Coronary artery (tissue), 2 donors: ENCODE measurements around the gene RPL36AL.

Experiments used
- DNase-seq: peaks from one replicate; pipeline ENCODE4 v3.0.0-alpha.2; 2017; ENCODE audit warnings: low spot score
- H3K27ac ChIP-seq, 2 donors: fragments of 200-600 bp; sonication (generic); one replicate each; pipeline ENCODE4 v1.5.1; 2016 to 2019
- H3K4me3 ChIP-seq: fragments of 200-600 bp; sonication (generic); 2 replicates; pipeline ENCODE4 v1.5.1; 2016; ENCODE audit warnings: mild to moderate bottlenecking, moderate library complexity
- TF ChIP-seq, protein P1 (sequence below): fragments of 200-600 bp; sonication (generic); IDR thresholded peaks from one replicate; pipeline ENCODE4 v1.5.1; 2019; ENCODE audit warnings: antibody characterized with exemption

Gene RPL36AL

DNA sequence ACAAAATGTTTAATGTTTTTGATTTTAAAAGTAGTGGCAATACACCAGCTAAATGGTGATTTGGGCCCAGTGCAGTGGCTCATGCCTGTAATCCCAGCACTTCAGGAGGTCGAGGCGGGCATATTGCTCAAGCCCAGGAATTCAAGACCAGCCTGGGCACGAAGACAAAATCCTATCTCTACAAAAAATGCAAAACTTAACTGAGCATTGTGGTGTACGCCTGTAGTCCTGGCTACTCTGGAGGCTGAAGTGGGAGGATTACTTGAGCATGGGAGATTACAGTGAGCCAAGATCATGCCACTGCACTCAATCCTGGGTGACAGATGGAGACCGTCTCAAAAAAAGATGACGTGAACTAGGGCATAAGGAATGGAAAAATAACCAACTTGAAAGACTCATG, 4.7 kb downstream of the RPL36AL start:
- no peak overlapping the region for H3K4me3 ChIP-seq
- H3K27ac ChIP-seq = no peak overlapping the region
- TF ChIP-seq, protein P1, sequence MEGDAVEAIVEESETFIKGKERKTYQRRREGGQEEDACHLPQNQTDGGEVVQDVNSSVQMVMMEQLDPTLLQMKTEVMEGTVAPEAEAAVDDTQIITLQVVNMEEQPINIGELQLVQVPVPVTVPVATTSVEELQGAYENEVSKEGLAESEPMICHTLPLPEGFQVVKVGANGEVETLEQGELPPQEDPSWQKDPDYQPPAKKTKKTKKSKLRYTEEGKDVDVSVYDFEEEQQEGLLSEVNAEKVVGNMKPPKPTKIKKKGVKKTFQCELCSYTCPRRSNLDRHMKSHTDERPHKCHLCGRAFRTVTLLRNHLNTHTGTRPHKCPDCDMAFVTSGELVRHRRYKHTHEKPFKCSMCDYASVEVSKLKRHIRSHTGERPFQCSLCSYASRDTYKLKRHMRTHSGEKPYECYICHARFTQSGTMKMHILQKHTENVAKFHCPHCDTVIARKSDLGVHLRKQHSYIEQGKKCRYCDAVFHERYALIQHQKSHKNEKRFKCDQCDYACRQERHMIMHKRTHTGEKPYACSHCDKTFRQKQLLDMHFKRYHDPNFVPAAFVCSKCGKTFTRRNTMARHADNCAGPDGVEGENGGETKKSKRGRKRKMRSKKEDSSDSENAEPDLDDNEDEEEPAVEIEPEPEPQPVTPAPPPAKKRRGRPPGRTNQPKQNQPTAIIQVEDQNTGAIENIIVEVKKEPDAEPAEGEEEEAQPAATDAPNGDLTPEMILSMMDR = no peak
- no peak for DNase-seq

DNA sequence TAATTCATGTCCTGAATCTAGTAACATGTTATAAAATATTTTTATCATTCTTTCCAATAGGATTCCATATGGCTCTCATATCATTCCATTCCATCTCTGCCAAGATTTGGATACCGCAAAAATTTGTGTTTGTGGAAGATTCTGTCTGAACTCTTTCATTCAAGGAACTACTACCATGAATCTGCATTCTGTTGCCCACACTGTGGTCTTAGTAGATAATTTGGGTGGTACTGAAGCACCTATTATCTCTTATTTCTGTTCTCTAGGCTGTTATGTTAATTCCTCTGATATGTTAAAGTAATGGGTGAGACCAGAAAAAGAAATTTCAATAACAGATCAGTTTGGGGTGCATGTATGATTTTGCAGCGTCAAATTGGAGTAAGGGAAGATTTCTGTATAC, 6.2 kb downstream of the RPL36AL start:
- H3K27ac ChIP-seq = no peak overlapping the region
- no peak overlapping the region for H3K4me3 ChIP-seq
- DNase-seq = no peak
- TF ChIP-seq, protein P1 = no peak

DNA sequence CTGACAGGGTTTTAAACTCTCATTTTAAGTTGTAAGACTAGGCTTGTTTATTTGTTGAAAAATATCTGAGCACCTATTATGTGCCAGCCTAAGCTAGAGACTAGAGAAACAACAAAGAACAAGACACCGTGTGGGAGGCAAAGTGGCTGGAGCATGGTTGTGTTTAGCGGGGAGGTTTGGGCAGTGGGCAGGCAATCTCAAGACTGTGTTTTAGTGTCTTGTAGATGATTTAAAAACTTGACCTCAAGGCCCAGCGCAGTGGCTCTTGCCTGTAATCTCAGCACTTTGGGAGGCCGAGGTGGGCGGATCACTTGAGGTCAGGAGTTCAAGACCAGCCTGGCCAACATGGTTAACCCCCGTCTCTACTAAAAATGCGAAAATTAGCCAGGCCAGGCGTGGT, 7.8 kb downstream of the RPL36AL start:
- no peak for DNase-seq
- Histone ChIP-seq H3K4me3 (no peak overlapping the region), H3K27ac (no peak overlapping the region)
- TF ChIP-seq, protein P1 = no peak

DNA sequence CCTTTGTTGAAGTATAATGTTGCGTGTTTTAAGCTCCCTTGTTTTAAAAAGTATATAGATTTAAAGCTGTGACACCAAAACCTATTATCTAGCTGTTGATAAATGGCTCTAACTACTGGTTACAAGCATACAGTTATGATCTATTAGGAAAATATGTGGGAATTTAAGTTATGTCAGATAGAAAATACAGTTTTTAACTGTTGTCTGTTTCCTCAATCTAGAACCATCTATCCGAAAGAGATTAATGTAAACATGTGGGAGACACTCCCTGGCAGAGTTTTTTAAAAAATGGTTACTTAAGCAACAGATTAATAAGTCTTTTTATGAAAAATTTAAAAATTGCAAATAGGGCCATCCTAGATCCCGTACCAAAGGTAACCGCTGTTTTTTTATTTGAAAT, 8.2 kb downstream of the RPL36AL start:
- TF ChIP-seq, protein P1 = no peak
- DNase-seq = no peak
- Histone ChIP-seq H3K4me3 (no peak overlapping the region), H3K27ac (no peak overlapping the region)

DNA sequence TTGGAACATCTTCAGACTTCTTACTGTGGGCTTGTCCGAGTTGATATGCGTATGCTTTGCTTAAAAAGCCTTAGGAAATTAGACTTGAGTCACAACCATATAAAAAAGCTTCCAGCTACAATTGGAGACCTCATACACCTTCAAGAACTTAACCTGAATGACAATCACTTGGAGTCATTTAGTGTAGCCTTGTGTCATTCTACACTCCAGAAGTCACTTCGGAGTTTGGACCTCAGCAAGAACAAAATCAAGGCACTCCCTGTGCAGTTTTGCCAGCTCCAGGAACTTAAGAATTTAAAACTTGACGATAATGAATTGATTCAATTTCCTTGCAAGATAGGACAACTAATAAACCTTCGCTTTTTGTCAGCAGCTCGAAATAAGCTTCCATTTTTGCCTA, 12.8 kb downstream of the RPL36AL start:
- no peak overlapping the region for H3K27ac ChIP-seq
- TF ChIP-seq, protein P1 = no peak
- no peak for DNase-seq
- no peak overlapping the region for H3K4me3 ChIP-seq

DNA sequence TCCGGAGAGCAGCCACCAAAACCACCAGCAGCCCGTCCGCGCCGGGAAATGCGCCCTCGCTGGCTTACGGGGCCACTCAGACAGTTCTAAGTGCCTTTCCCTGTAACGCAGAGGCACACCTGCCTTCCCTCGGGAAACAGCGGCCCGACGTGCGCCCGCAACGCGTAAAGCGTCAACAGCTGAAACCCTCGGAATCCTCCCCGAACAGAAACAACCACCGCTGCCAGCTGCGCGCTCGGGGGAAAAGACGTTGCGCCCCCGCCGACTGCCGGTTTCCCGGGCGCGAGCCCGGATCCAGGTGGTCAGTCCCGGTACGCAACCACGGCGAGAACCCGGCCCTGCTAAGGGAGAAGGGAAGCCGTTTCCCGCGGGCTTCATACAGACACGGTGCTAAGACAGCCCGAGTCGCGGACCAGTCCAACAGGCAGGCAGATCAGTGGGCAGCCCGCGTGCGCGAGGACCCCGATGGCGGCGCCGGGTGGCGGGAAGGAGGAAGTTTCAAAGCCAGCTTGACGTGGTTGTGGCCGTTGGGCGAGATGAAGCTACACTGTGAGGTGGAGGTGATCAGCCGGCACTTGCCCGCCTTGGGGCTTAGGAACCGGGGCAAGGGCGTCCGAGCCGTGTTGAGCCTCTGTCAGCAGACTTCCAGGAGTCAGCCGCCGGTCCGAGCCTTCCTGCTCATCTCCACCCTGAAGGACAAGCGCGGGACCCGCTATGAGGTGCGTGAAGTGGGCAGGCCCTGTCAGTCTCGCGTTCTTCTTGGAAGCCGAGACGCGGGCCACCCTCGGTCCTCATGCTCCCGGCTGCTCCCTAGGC, 21.7 kb downstream of the RPL36AL start, which contains the start of gene LRR1:
Gene LRR1, plus strand, starts transcription at position 456 of the 816 bp plus-strand sequence. Its CDS starts 81 bp downstream, at position 537.
- H3K4me3 ChIP-seq = peak within 1 kb of the TSS; percentile 88
- peak; percentile 87 for DNase-seq
- H3K27ac ChIP-seq = peak within 1 kb of the TSS; percentile 88 to 92
- TF ChIP-seq, protein P1 = no peak

DNA sequence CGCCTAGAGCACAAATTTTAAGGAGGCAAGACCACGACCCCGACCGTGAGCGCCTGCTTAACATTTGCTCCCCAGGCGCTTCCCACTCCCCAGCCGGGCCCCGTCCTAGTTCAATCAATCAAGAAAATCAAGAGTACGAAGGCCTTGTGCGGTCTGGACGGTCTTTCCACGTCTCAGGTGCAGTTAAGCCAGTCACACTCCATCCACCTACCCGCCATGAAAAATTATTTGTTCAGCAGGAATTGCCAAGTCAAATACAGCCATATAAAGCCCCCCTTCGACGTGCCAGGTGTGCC, 22.3 kb downstream of the RPL36AL start:
- no peak for DNase-seq
- TF ChIP-seq, protein P1 = no peak
- peak overlapping the region; percentile 88 for H3K4me3 ChIP-seq
- peak overlapping the region; percentile 88 to 92 for H3K27ac ChIP-seq
